PC-9 (cell line): ENCODE results near the gene KLHL17. TPM values are rescaled to one million over a fixed set of nuclear protein-coding genes. Genes with fewer than 3 reads are reported as not detected.

Source experiments
- BruUV-seq: library from RNA; stranded (reverse); fragments of 400-500 nt; replicated peaks from 2 replicates; lab custom pipeline; 2021; lab: Mats Ljungman, UMichigan
- CTCF ChIA-PET: fragments of 300-600 bp; sonication (Branson Sonifier 250); formaldehyde crosslinking; loops from one replicate; lab custom pipeline; 2022; ENCODE audit warnings: antibody characterized with exemption; lab: Charles Lee
- POLR2A ChIA-PET: fragments of 300-600 bp; sonication (Branson Sonifier 250); formaldehyde crosslinking; loops from one replicate; lab custom pipeline; 2022; ENCODE audit warnings: antibody characterized with exemption; ENCODE audit not compliant: unreplicated experiment; lab: Charles Lee
- DNase-seq, 2 experiments: peaks; one replicate each; pipeline versions ENCODE4 v3.0.0 to v3.0.0-alpha.2; 2015 to 2022; ENCODE audit warnings: mixed read lengths in 1 of 2
- H2AFZ ChIP-seq: fragments of 200-600 bp; sonication (generic); 2 replicates; pipeline ENCODE4 v1.8.1; 2017; ENCODE audit warnings: antibody characterized with exemption
- H3F3A ChIP-seq: fragments of 200-600 bp; sonication (generic); 2 replicates; pipeline ENCODE4 v1.8.1; 2017; ENCODE audit warnings: antibody characterized with exemption, mild to moderate bottlenecking, low read depth; ENCODE audit not compliant: insufficient read depth
- H3K27ac ChIP-seq: fragments of 200-600 bp; sonication (generic); 2 replicates; pipeline ENCODE4 v1.6.1; 2016; ENCODE audit warnings: mixed run types
- H3K27me3 ChIP-seq: fragments of 200-600 bp; sonication (generic); 2 replicates; pipeline ENCODE4 v1.6.1; 2016; ENCODE audit warnings: low read depth, mixed run types; ENCODE audit not compliant: insufficient read depth
- H3K36me3 ChIP-seq: fragments of 200-600 bp; sonication (generic); 2 replicates; pipeline ENCODE4 v1.6.1; 2016; ENCODE audit warnings: low read depth, mixed run types
- H3K4me1 ChIP-seq: fragments of 200-600 bp; sonication (generic); replicated peaks from 2 replicates; pipeline ENCODE4 v1.6.1; 2016; ENCODE audit warnings: mixed run types; ENCODE audit not compliant: insufficient read depth
- H3K4me2 ChIP-seq: fragments of 200-600 bp; sonication (generic); 2 replicates; pipeline ENCODE4 v1.6.1; 2017; ENCODE audit warnings: mixed run types
- H3K4me3 ChIP-seq: fragments of 200-600 bp; sonication (generic); 2 replicates; pipeline ENCODE4 v1.6.1; 2016; ENCODE audit warnings: mixed run types
- H3K79me2 ChIP-seq: fragments of 200-600 bp; sonication (generic); 2 replicates; pipeline ENCODE4 v1.6.1; 2017; ENCODE audit warnings: low read depth, mixed run types
- H3K9me2 ChIP-seq: fragments of 200-600 bp; sonication (generic); 2 replicates; pipeline ENCODE4 v1.8.1; 2017; ENCODE audit warnings: mild to moderate bottlenecking; ENCODE audit not compliant: insufficient read depth
- H3K9me3 ChIP-seq: fragments of 200-600 bp; sonication (generic); 2 replicates; pipeline ENCODE4 v1.8.1; 2016; ENCODE audit warnings: low read depth; ENCODE audit not compliant: insufficient read depth
- H4K20me1 ChIP-seq: fragments of 200-600 bp; sonication (generic); 2 replicates; pipeline ENCODE4 v1.8.1; 2017; ENCODE audit not compliant: insufficient read depth
- EZH2 ChIP-seq: fragments of 200-600 bp; sonication (generic); IDR thresholded peaks from 2 replicates; pipeline ENCODE4 v1.8.0; 2017; ENCODE audit warnings: antibody characterized with exemption, low read depth
- intact Hi-C: fragments of 100-400 bp; cut with micrococcal nuclease; formaldehyde crosslinking; loops from one replicate; pipeline ENCODE4 v1.10.0; 2022; ENCODE audit not compliant: unreplicated experiment
- total RNA-seq: library from RNA; stranded (reverse); gene quantifications from 2 replicates; pipeline ENCODE4 v1.2.3, GENCODE V29; 2021
- TF ChIP-seq, protein P1 (sequence below): fragments of 200-600 bp; sonication (generic); conservative IDR thresholded peaks from 2 replicates; pipeline ENCODE4 v1.6.1; 2017; ENCODE audit warnings: mixed run types, antibody characterized with exemption, mild to moderate bottlenecking, moderate library complexity

The KLHL17 gene
- total RNA-seq, 1 experiment from 2014 or later = 22.7 TPM

DNA sequence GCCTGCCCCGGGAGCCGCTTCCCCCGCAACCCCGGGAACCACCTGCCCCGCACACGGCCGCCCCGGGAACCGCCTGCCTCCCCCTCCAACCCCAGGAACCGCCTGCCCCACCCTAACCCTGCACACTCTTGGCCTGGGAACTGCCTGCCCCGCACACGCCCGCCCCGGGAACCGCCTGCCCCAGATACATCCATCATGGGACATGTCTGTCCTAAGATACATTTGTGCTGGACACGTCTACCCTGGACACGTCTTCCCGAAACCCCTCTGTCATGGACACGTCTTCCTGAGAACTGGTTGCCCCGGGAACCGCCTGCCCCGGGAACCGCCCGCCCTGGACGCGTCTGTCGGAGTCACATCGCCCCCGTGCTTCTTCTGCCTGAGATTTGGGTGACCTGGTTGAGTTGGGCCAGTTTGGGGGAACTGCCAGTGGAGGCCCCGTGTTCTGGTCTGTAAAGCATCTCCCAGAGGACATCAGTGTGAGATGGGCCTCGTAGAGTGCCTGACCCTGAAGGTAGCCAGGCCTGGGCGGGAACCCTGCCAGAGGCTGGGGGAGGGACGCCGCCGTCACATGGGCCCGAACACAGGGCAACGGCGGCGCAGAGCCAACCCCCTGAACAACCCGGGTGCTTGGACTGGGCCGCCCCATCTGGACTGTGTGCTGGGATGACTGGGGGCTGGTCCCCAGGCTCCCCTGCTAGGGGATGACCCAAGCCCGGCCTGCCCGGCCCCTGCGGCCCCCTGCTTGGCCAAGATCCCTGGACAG lies 17.9 kb downstream of the KLHL17 start:
- Histone ChIP-seq H3K27me3 (no peaks in the 10 kb centered on the region), H3K4me3 (no peak overlapping the region), H3K9me2 (no peaks in the 10 kb centered on the region), H3K79me2 (no peaks in the 10 kb centered on the region), H3K4me2 (no peak overlapping the region), H3K27ac (no peak overlapping the region), H2AFZ (no peak overlapping the region), H4K20me1 (no peaks in the 10 kb centered on the region), H3F3A (peaks cover 34% of the 10 kb centered on the region), H3K9me3 (no peaks in the 10 kb centered on the region), H3K4me1 (peaks cover 13% of the 10 kb centered on the region), H3K36me3 (no peaks in the 10 kb centered on the region)
- ChIA-PET POLR2A (no interaction called here), CTCF (no interaction called here)
- BruUV-seq = no TSS peak
- no peak for DNase-seq
- TF ChIP-seq, protein P1, sequence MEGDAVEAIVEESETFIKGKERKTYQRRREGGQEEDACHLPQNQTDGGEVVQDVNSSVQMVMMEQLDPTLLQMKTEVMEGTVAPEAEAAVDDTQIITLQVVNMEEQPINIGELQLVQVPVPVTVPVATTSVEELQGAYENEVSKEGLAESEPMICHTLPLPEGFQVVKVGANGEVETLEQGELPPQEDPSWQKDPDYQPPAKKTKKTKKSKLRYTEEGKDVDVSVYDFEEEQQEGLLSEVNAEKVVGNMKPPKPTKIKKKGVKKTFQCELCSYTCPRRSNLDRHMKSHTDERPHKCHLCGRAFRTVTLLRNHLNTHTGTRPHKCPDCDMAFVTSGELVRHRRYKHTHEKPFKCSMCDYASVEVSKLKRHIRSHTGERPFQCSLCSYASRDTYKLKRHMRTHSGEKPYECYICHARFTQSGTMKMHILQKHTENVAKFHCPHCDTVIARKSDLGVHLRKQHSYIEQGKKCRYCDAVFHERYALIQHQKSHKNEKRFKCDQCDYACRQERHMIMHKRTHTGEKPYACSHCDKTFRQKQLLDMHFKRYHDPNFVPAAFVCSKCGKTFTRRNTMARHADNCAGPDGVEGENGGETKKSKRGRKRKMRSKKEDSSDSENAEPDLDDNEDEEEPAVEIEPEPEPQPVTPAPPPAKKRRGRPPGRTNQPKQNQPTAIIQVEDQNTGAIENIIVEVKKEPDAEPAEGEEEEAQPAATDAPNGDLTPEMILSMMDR = no peak
- TF ChIP-seq EZH2 = no peak
- intact Hi-C loops = no loop called here

DNA sequence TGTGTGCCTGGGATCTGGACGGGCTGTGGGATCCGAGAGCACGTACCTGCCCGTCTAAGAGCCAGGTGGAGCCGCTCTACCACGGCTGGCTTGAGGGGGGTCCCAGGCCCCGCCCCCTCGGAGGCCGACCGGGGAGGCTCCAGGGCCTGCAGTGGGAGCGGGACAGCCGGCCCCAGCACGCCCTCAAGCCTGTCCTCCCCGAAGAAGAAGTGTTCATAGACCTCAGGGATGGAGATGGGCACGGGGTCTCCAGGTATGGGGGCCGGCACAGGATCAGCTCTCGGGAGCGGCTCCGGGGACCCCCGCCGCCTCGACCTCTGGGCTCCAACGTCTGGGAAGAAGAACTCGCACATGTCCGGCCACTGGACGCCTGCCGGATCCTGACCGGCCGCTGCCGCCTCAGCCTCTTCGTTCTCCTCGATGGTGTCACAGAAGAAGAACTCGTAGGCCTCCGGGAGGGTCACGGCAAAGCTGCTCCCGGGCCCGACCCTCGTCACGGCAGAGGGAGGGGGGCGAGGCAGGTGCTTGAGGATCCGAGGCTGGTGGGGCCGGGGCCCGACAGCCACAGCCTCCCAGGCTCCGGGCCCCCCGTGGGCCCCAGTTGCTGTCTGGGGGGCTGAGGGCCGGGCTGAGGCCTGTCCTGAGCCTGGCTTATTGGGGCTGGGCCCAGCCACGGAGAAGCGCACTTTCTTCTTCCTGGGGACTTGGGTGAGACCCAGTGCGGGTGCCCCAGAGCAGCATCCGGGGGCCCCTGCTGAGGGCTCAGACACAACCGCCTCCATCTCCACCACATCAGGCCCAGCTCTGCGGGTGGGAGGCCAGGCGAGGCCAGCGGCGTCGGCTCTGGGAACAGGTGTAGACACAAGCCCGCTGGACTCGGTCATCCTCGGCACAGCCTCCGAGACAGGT lies 18.7 kb downstream of the KLHL17 start:
- no peak overlapping the region for H3K4me3 ChIP-seq
- H3K79me2 ChIP-seq = no peaks in the 10 kb centered on the region
- no peak overlapping the region for H3K4me2 ChIP-seq
- TF ChIP-seq EZH2 = no peak
- TF ChIP-seq, protein P1 = no peak
- no peak overlapping the region for H2AFZ ChIP-seq
- H3K9me2 ChIP-seq = no peaks in the 10 kb centered on the region
- H3F3A ChIP-seq = peaks cover 39% of the 10 kb centered on the region
- intact Hi-C loops = no loop called here
- H3K27me3 ChIP-seq = no peaks in the 10 kb centered on the region
- H3K36me3 ChIP-seq = no peaks in the 10 kb centered on the region
- H3K9me3 ChIP-seq = no peaks in the 10 kb centered on the region
- no TSS peak for BruUV-seq
- POLR2A ChIA-PET = no interaction called here
- H3K27ac ChIP-seq = no peak overlapping the region
- CTCF ChIA-PET = no interaction called here
- H4K20me1 ChIP-seq = no peaks in the 10 kb centered on the region
- peaks cover 13% of the 10 kb centered on the region for H3K4me1 ChIP-seq
- no peak for DNase-seq

DNA sequence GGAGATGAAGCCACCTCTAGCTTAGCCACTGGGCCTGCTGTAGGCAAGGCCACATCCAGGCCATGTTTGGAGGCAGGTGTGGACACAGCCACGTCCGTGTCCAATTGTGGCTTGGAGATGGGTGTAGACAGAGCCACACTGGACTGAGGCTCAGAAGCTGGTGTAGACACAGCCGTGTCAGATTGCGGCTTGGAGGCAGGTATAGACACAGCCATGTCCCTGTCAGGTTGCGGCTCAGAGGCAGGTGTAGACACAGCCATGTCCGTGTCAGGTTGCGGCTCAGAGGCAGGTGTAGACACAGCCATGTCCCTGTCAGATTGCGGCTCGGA lies 19.3 kb downstream of the KLHL17 start:
- POLR2A ChIA-PET = no interaction called here
- no peaks in the 10 kb centered on the region for H3K79me2 ChIP-seq
- no peak for TF ChIP-seq EZH2
- TF ChIP-seq, protein P1 = no peak
- no peaks in the 10 kb centered on the region for H3K27me3 ChIP-seq
- no peak for DNase-seq
- peaks cover 38% of the 10 kb centered on the region for H3F3A ChIP-seq
- intact Hi-C loops = loop anchor here (5.0 to 10.0 kb wide), 2 partner anchors 255 to 313 kb away; partner anchors contain the start of genes B3GALT6 and SDF4
- H3K4me2 ChIP-seq = no peak overlapping the region
- H3K4me3 ChIP-seq = no peak overlapping the region
- no TSS peak for BruUV-seq
- H2AFZ ChIP-seq = no peak overlapping the region
- no peaks in the 10 kb centered on the region for H3K9me3 ChIP-seq
- H3K9me2 ChIP-seq = no peaks in the 10 kb centered on the region
- no peaks in the 10 kb centered on the region for H4K20me1 ChIP-seq
- H3K36me3 ChIP-seq = no peaks in the 10 kb centered on the region
- no peak overlapping the region for H3K27ac ChIP-seq
- H3K4me1 ChIP-seq = peaks cover 12% of the 10 kb centered on the region
- CTCF ChIA-PET = no interaction called here
